Omental fat pad (tissue), 4 donors: ENCODE results near the gene GAPVD1. TPM values are rescaled to one million over a fixed set of nuclear protein-coding genes. Genes with fewer than 3 reads are reported as not detected.

ENCODE experiments used
- ATAC-seq: fragments of 150-250 bp; one replicate; pipeline ENCODE4 v1.9.1; 2016; ENCODE audit warnings: mild to moderate bottlenecking, moderate library complexity; ENCODE audit not compliant: low FRiP score
- DNase-seq: peaks from one replicate; pipeline ENCODE4 v3.0.0-alpha.2; 2019; ENCODE audit warnings: low spot score
- total RNA-seq, 4 donors: library from RNA; depleted of rRNA; stranded (reverse); fragments of >200 nt; gene quantifications; one replicate each; pipeline ENCODE4 v1.1.0, GENCODE V29; 2016
- TF ChIP-seq, protein P1 (sequence below), 3 donors: fragments of 450-650 bp; IDR thresholded peaks; one replicate each; pipeline ENCODE4 v1.5.1; 2016 to 2017; ENCODE audit warnings: antibody characterized with exemption in 3 of 3, mild to moderate bottlenecking in 3 of 3, moderate library complexity in 2 of 3

GAPVD1 gene
- total RNA-seq, 4 donors from 2014 or later, result 44.0 to 124 (median 67.9) TPM

DNA sequence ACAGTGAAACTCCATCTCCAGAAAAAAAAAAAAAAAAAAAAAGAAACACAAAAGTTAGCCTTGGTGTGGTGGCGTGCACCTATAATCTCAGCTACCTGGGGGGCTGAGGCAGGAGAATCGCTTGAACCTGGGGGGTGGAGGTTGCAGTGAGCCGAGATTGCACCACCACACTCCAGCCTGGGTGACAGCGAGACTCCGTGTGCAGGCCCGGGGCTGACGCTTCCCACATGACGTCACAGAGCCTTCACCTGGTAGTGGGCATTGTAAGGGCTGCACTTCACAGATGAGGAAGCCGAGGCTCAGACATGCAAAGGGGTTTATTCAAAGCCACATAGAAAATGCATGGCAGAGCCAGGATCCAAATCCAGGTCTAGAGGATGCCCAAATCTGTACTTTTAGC, 114.2 kb downstream of the GAPVD1 start:
- TF ChIP-seq, protein P1, sequence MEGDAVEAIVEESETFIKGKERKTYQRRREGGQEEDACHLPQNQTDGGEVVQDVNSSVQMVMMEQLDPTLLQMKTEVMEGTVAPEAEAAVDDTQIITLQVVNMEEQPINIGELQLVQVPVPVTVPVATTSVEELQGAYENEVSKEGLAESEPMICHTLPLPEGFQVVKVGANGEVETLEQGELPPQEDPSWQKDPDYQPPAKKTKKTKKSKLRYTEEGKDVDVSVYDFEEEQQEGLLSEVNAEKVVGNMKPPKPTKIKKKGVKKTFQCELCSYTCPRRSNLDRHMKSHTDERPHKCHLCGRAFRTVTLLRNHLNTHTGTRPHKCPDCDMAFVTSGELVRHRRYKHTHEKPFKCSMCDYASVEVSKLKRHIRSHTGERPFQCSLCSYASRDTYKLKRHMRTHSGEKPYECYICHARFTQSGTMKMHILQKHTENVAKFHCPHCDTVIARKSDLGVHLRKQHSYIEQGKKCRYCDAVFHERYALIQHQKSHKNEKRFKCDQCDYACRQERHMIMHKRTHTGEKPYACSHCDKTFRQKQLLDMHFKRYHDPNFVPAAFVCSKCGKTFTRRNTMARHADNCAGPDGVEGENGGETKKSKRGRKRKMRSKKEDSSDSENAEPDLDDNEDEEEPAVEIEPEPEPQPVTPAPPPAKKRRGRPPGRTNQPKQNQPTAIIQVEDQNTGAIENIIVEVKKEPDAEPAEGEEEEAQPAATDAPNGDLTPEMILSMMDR (IDR thresholded peaks at IDR 0.05), result no peak
- ATAC-seq (no peak), DNase-seq (no peak)

DNA sequence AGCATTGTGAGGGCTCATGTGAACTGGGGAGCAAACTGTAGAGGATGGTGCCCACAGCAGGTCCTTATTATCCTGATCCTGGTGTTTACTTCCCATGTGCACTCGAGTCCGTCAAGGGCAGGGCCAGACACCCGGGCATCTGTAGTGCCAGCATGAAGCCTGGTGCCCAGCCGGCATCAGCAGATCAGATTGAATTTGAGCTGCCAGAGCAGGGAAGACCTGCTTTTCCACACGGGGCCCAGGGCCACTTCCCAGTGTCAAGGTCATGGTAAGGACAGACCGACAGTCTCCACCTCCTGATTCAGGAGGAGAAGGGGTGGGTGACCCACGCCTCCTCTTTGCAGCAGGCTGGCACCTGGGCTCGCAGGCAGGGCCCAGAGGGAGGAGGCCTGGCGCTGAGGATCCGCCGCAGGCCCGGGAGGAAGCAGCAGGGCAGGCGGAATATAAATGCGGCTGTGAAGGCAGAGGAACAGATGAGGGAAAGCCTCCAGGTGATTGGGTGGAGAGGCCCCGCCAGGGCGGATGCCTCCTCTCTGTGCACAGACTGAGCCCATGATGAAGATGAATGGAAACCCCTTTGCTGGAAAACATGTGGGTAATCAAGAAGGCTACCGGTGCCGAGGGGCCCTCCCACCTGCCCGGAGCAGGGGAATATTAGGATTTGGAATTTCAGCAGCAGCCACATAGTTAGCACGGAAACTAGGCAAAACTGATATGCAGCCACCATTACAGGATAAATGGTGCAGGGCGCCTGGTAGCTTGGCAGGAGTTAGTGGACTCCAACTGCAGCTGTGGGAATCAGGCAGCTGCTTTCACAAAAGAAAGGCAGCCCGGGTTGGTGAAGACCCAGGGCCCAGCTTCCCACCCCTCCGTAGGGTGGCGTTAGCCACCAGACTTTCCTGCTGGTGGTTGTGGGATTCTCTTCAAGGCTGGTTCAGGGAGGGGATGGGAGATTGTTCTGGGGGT, 114.9 kb downstream of the GAPVD1 start:
- ATAC-seq (no peak), DNase-seq (no peak)
- TF ChIP-seq, protein P1 (IDR thresholded peaks at IDR 0.05), result no peak

DNA sequence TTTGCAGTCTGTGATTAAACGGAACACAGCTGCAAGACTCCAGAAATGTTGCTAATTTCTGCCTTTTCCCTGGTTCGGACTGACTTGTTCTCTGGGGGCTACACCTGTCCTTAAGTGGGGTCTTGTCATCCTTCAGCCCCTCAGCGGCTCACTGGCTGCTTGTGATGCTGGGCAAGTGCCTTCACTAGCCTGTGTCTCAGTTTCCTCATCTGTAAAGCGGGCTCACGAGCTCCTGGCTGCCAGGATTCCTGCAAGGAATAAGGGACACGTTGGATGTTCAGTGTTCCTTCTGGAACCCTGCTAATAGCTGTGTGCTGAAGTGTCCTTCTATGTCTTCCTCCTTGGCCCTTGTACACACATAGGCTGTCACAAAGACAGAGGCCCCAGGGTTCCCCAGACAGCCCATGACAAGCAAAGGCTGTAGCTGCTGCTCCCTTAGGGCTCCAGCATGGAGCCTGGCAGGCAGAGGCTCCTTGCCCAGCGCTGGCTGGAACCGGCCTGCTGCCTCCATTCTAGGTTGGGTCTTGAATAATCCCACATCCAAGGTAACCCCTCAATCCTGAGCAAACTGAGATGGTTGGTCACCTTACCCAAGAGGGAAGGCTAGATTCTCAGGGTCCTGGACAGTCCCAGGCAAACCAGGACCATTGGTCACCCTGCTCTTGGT, 116.1 kb downstream of the GAPVD1 start:
- DNase-seq, result no peak

DNA sequence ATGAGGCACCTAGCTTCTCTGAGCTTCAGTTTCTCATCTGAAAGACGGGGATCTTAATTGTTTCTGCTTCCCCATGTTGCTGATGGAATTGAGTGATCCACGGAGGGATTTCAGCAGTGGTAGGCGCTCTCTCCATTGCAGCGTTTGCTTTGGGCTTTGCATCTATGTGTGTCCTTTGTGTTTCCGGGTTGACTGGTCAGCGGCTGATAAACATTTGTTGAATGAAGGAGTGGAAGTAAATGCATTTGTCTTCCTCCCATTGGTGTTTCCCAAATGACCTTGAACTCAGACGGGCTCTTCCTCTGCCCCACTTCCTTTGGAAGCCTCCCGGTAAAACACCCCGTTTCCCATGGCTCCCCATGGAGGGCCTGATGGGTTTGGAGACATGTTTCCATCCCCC, 117.2 kb downstream of the GAPVD1 start:
- ATAC-seq (no peak), DNase-seq (no peak)

More for the DNA sequence above, 116.1 kb downstream of the GAPVD1 start:
- no peak for ATAC-seq
- TF ChIP-seq, protein P1 (IDR thresholded peaks at IDR 0.05), result no peak

DNA sequence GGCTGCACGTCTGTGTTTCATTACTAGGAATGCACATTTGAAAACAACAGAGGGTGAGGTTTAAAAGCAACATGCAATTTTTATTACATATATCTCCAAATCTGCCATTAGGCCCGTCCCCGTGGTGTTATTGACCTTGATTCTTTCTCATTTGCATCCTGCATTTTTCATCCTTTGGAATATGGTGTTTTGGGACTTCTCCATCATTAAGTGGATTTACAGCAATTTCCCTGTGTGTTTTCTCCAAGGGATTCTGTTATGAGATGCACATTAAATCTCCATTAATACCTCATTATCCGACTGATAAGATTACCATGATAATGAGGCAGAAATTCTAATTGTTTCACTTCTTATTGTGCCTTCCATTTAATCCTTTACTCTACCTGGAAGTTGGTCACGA, 117.6 kb downstream of the GAPVD1 start:
- DNase-seq, result no peak
- TF ChIP-seq, protein P1 (IDR thresholded peaks at IDR 0.05), result no peak
- ATAC-seq, result no peak

More for the DNA sequence above, 117.2 kb downstream of the GAPVD1 start:
- TF ChIP-seq, protein P1 (IDR thresholded peaks at IDR 0.05), result no peak

DNA sequence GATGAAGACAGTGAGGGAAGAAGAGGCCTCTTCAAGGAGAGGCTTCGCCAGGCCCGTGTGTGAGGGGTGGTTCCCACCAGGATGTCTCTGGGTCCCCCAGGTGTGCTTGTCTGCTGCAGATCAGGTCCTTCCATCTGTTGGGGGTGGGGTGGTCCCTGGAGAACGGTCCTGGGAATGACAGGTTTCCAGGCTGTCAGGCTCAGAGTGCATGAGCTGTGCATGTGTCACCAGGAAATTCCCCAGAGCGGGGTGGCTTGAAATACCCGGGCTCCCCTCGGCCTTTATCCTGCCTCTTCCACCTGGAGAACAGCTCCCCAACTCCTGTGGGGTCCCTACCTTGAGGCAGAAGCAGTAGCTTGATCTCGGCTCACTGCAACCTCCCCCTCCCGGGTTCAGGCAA, 118.8 kb downstream of the GAPVD1 start:
- no peak for DNase-seq
- TF ChIP-seq, protein P1 (IDR thresholded peaks at IDR 0.05), result no peak
- no peak for ATAC-seq
